Activated naive CD4-positive, alpha-beta T cell treated with anti-CD3 and anti-CD28 coated beads for 36 hours (primary cell): ENCODE results near the gene MIOX. TPM values are rescaled to one million over a fixed set of nuclear protein-coding genes. Genes with fewer than 3 reads are reported as not detected.

Source experiments
- CTCF ChIA-PET: fragments of 350-600 bp; sonication (Branson Sonifier 250); formaldehyde crosslinking; loops from one replicate; lab custom pipeline; 2021; ENCODE audit warnings: antibody characterized with exemption; lab: Charles Lee
- DNase-seq: peaks from one replicate; pipeline ENCODE4 v3.0.0-alpha.2; 2020
- H3K27ac Mint-ChIP-seq: one replicate; pipeline ENCODE4 v1.8.0; 2021; ENCODE audit warnings: mild to moderate bottlenecking, mixed read lengths
- H3K27me3 Mint-ChIP-seq: one replicate; pipeline ENCODE4 v1.8.0; 2021; ENCODE audit warnings: low read depth, mixed read lengths
- H3K36me3 Mint-ChIP-seq: one replicate; pipeline ENCODE4 v1.8.0; 2021; ENCODE audit warnings: low read depth, mixed read lengths
- H3K4me1 Mint-ChIP-seq: one replicate; pipeline ENCODE4 v1.8.0; 2021; ENCODE audit warnings: low read depth, mixed read lengths
- H3K4me3 Mint-ChIP-seq: one replicate; pipeline ENCODE4 v1.8.0; 2021; ENCODE audit warnings: mild to moderate bottlenecking, moderate library complexity, mixed read lengths
- H3K9me3 Mint-ChIP-seq: one replicate; pipeline ENCODE4 v1.8.0; 2021; ENCODE audit warnings: mixed read lengths
- intact Hi-C: fragments of 100-400 bp; cut with micrococcal nuclease; formaldehyde crosslinking; loops from one replicate; pipeline ENCODE4 v1.15.1; 2023
- total RNA-seq, 2 experiments: library from RNA; stranded (reverse); gene quantifications; one replicate each; pipeline ENCODE4 v1.2.3, GENCODE V29; 2021

Gene MIOX
- total RNA-seq, 2 experiments from 2014 or later = 0.31 TPM; not detected in 1

GRCh38 chr22:50505276-50505775 lies 18.7 kb downstream of the MIOX start:
- no peak for DNase-seq
- Mint-ChIP-seq H3K27ac (no peak overlapping the region), H3K9me3 (no peaks in the 10 kb centered on the region), H3K4me1 (peaks cover 18% of the 10 kb centered on the region), H3K36me3 (peaks cover 6% of the 10 kb centered on the region), H3K4me3 (no peak overlapping the region), H3K27me3 (no peaks in the 10 kb centered on the region)
- CTCF ChIA-PET = no interaction called here
- intact Hi-C loops = no loop called here

DNA sequence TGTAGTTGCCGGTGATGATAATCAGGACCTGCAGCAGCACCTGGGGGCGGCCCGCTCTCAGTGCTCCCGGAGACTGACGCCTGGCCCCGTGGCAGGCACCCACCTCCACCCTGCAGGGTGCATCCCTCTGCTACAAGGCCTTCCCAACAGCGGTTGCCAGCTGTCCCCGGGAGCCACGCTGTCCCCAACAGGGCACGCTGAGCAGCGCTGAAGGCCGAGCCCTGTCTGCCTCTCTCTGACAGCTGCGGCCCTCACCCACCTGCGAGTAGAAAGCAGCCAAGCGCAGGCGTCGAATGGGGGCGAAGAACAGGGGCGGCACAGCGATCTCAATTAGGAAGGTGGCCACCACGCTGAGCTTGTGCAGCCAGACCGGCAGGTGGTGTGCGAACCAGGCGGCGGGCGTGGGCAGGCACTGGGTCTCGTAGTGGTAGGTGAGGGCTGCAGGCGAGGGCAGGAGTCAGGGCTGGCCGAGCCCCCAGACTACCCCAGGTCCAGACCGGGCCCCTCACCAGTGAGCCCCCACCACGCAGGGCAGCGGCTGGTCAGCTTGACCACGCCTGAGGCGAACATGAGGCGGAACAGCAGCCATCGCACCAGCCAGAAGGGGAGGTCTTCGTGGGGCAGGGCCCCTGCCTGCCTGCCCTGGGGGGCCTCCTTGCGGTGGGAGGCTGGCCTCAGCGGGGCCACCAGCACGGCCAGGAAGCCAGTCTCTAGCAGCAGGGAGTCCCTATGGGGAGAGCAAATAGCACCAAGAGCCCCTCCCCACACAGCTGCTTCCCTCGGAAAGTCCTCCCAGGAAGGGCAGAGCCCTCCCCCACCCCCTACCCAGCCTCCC lies 19.3 kb downstream of the MIOX start:
- Mint-ChIP-seq H3K4me1 (peaks cover 18% of the 10 kb centered on the region), H3K27ac (no peak overlapping the region), H3K27me3 (no peaks in the 10 kb centered on the region), H3K36me3 (peaks cover 6% of the 10 kb centered on the region), H3K4me3 (peak overlapping the region; percentile 96), H3K9me3 (no peaks in the 10 kb centered on the region)
- CTCF ChIA-PET = no interaction called here
- intact Hi-C loops = loop anchor here (2.0 kb wide), 1 partner anchor 31 kb away; the partner anchor contains the start of gene SBF1
- no peak for DNase-seq

GRCh38 chr22:50506611-50507420 lies 20.2 kb downstream of the MIOX start:
- Mint-ChIP-seq H3K27ac (peak overlapping the region; percentile 89), H3K27me3 (no peaks in the 10 kb centered on the region), H3K4me1 (peaks cover 20% of the 10 kb centered on the region), H3K4me3 (peak overlapping the region; percentile 96), H3K9me3 (no peaks in the 10 kb centered on the region), H3K36me3 (peaks cover 6% of the 10 kb centered on the region)
- CTCF ChIA-PET = interaction anchor here (2.8 kb wide), 1 partner anchor 18 kb away, joined by 22 read pairs; the partner anchor contains the start of gene SCO2
- intact Hi-C loops = loop anchor here (1.0 to 2.0 kb wide), 2 partner anchors 32 to 38 kb away; partner anchors contain the start of gene SBF1
- no peak for DNase-seq

GRCh38 chr22:50507421-50507990 lies 20.8 kb downstream of the MIOX start, which contains the start of gene LMF2:
Gene LMF2 (minus strand): TSS chr22:50507702. CDS start chr22:50507675, 27 bp downstream.
- intact Hi-C loops = loop anchor here (1.0 to 2.0 kb wide), 2 partner anchors 33 to 38 kb away; partner anchors contain the start of gene SBF1
- peaks cover 26% of the 10 kb centered on the region for H3K4me1 Mint-ChIP-seq
- peaks cover 10% of the 10 kb centered on the region for H3K36me3 Mint-ChIP-seq
- no peaks in the 10 kb centered on the region for H3K27me3 Mint-ChIP-seq
- H3K4me3 Mint-ChIP-seq = peak within 1 kb of the TSS; percentile 96
- peak; percentile 95 for DNase-seq
- CTCF ChIA-PET = interaction anchor here (1.0 to 2.8 kb wide), 4 partner anchors 10 to 114 kb away, joined by 3 to 22 read pairs (median 8); partner anchors contain the start of gene SCO2
- H3K27ac Mint-ChIP-seq = peak within 1 kb of the TSS; percentile 96
- H3K9me3 Mint-ChIP-seq = no peaks in the 10 kb centered on the region

DNA sequence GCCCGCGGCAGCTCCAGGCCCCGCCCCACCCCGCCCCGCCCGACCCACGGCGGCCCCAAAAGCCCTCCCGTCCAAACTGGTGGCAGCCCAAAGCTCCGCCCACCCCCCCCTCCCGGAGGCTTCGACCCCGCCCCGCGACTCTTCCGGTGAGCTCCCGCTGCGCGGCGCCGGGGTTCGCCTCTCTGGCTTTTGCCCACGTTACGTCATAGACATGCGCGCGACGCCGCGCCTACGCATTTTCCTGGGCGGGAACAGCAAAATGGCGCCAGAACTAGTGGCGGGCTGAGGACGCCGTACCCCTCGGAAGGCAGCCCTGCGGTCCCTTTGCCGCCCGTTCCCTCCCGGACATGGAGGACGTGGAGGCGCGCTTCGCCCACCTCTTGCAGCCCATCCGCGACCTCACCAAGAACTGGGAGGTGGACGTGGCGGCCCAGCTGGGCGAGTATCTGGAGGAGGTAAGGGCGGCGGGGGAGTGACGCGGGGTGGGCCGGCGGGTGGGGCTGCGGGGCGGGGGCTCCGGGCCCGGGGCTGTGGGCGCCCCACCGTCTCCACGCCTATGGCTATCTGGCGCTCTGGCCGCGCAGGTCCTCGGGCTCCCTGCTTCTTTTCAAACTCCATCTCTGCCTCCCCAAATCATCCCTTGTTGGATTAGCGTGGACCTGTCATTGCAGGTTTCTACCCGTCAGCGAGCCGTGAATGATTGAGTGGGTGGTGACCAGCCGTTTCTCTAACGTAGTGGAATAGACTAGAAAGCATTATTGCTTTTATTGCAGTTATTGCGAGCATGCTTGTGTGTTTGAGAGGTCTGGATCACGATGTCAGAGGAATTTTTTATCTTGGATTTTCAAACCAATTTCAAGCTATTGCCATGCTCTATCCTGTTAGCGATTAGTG lies 21.6 kb downstream of the MIOX start, which contains the start of gene NCAPH2:
NCAPH2 (plus strand) TSS at position 234 of the 894 bp plus-strand sequence; CDS start at position 348, 114 bp downstream.
- CTCF ChIA-PET = interaction anchor here (1.0 to 2.8 kb wide), 6 partner anchors 10 to 267 kb away, joined by 3 to 22 read pairs (median 4); partner anchors contain the start of genes SCO2 and SYCE3
- peak within 1 kb of the TSS; percentile 96 for H3K4me3 Mint-ChIP-seq
- peak; percentile 98 for DNase-seq
- peaks cover 30% of the 10 kb centered on the region for H3K4me1 Mint-ChIP-seq
- no peaks in the 10 kb centered on the region for H3K27me3 Mint-ChIP-seq
- H3K36me3 Mint-ChIP-seq = peaks cover 11% of the 10 kb centered on the region
- intact Hi-C loops = loop anchor here (1.0 to 2.0 kb wide), 8 partner anchors 17 to 165 kb away; partner anchors contain the start of genes CHKB, PPP6R2, SBF1 and SCO2
- H3K9me3 Mint-ChIP-seq = no peaks in the 10 kb centered on the region
- peak within 1 kb of the TSS; percentile 96 for H3K27ac Mint-ChIP-seq

- no peak for DNase-seq
- CTCF ChIA-PET = interaction anchor here (0.8 to 2.8 kb wide), 6 partner anchors 11 to 268 kb away, joined by 3 to 22 read pairs (median 4); partner anchors contain the start of genes CPT1B, SCO2 and SYCE3
- Mint-ChIP-seq H3K4me1 (peaks cover 34% of the 10 kb centered on the region), H3K9me3 (no peaks in the 10 kb centered on the region), H3K4me3 (peak overlapping the region; percentile 96), H3K27ac (peak overlapping the region; percentile 93), H3K27me3 (no peaks in the 10 kb centered on the region), H3K36me3 (peaks cover 14% of the 10 kb centered on the region)
- intact Hi-C loops = loop anchor here (1.0 to 2.0 kb wide), 6 partner anchors 16 to 166 kb away; partner anchors contain the start of genes CHKB, PPP6R2, SCO2 and SYCE3
These were observed 22.2 kb downstream of the MIOX start for GRCh38 chr22:50508897-50509296.

- Mint-ChIP-seq H3K36me3 (peaks cover 26% of the 10 kb centered on the region), H3K4me1 (peaks cover 38% of the 10 kb centered on the region), H3K4me3 (no peak overlapping the region), H3K27ac (no peak overlapping the region), H3K27me3 (no peaks in the 10 kb centered on the region), H3K9me3 (no peaks in the 10 kb centered on the region)
- no peak for DNase-seq
- CTCF ChIA-PET = no interaction called here
- intact Hi-C loops = no loop called here
These were observed 26.5 kb downstream of the MIOX start for GRCh38 chr22:50513175-50513574.

- Mint-ChIP-seq H3K27ac (no peak overlapping the region), H3K9me3 (no peaks in the 10 kb centered on the region), H3K4me1 (peaks cover 25% of the 10 kb centered on the region), H3K36me3 (peaks cover 35% of the 10 kb centered on the region), H3K4me3 (no peak overlapping the region), H3K27me3 (no peaks in the 10 kb centered on the region)
- DNase-seq = no peak
- intact Hi-C loops = no loop called here
- CTCF ChIA-PET = interaction anchor here (1.3 to 1.8 kb wide), 2 partner anchors 9 to 106 kb away, joined by 4 to 9 read pairs; partner anchors contain the start of gene SCO2
These were observed 29.4 kb downstream of the MIOX start for GRCh38 chr22:50516068-50516467.

- no peak for DNase-seq
- H3K4me3 Mint-ChIP-seq = no peak overlapping the region
- H3K36me3 Mint-ChIP-seq = peaks cover 36% of the 10 kb centered on the region
- H3K27ac Mint-ChIP-seq = no peak overlapping the region
- H3K27me3 Mint-ChIP-seq = no peaks in the 10 kb centered on the region
- intact Hi-C loops = no loop called here
- CTCF ChIA-PET = no interaction called here
- no peaks in the 10 kb centered on the region for H3K9me3 Mint-ChIP-seq
- peaks cover 22% of the 10 kb centered on the region for H3K4me1 Mint-ChIP-seq
These were observed 30.2 kb downstream of the MIOX start for GRCh38 chr22:50516891-50517290.

- no peak for DNase-seq
- no peaks in the 10 kb centered on the region for H3K27me3 Mint-ChIP-seq
- intact Hi-C loops = no loop called here
- H3K36me3 Mint-ChIP-seq = peaks cover 33% of the 10 kb centered on the region
- no peak overlapping the region for H3K27ac Mint-ChIP-seq
- CTCF ChIA-PET = no interaction called here
- no peaks in the 10 kb centered on the region for H3K9me3 Mint-ChIP-seq
- H3K4me3 Mint-ChIP-seq = no peak overlapping the region
- H3K4me1 Mint-ChIP-seq = peaks cover 16% of the 10 kb centered on the region
These were observed 31.0 kb downstream of the MIOX start for GRCh38 chr22:50517495-50518260.
